GM13977 (cell line): ENCODE measurements around the gene RAB31.

Experiments used
- DNase-seq: peaks from one replicate; pipeline ENCODE4 v3.0.0; 2012; ENCODE audit warnings: low spot score
- in situ Hi-C: fragments of 300-500 bp; cut with MboI; formaldehyde crosslinking; loops from one replicate; pipeline ENCODE4 v1.12.0; 2022; ENCODE audit warnings: low sequenced_read_pairs, low pct_unique_long_range_greater_than_20kb, mixed read lengths, inconsistent platforms; ENCODE audit not compliant: unreplicated experiment
- TF ChIP-seq, protein P1 (sequence below): IDR thresholded peaks from 2 replicates; pipeline ENCODE4 v1.5.1; 2012; ENCODE audit warnings: mild to moderate bottlenecking, control low read depth; ENCODE audit not compliant: insufficient read depth; ENCODE audit errors: extremely low read depth, missing control alignments

RAB31 gene

DNA sequence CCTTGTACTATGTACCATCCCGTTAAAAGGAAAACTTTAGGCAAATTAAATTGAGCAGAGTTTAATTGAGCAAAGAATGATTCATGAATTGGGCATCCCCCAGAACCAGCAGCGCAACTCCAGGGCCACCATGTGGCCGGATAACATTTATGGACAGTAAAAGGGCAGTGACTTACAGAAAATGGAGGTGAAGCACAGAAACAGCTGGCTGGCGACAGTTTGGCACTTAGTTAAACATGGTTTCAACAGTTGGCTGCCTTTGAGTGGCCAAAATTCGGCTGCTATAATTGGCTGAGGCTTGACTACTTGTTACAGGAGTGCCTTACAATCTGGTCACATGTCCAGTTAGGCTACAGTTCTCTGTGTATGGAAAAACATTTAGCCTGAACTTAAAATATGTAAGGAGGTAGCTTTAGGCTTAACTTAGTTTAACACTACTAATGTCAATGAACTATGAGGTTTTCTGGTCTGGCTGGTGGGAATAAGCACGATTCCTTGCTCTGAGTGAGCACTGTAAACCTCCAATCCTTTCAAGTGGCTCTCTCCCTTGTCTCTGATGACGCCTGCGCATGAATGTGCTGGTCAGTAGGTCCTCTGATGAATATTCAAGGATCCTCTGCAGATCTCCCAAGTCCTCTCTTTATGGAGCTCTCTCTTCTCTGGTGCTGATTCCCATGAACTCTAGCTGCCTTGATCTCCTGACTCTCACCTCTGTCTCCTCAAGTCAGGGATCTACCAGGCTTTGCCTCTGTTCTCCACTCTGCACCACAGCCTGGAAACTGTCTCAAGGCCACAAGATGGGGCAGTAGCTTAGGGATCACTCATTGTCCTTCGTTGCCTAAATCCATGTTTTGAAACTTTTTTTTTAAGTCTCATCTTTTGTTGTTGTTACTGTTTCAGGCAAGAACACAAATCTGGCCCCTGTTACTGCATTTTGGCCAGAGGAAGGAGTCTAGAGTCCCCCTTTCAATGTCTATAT is 24.4 kb upstream of the RAB31 start:
- TF ChIP-seq, protein P1, sequence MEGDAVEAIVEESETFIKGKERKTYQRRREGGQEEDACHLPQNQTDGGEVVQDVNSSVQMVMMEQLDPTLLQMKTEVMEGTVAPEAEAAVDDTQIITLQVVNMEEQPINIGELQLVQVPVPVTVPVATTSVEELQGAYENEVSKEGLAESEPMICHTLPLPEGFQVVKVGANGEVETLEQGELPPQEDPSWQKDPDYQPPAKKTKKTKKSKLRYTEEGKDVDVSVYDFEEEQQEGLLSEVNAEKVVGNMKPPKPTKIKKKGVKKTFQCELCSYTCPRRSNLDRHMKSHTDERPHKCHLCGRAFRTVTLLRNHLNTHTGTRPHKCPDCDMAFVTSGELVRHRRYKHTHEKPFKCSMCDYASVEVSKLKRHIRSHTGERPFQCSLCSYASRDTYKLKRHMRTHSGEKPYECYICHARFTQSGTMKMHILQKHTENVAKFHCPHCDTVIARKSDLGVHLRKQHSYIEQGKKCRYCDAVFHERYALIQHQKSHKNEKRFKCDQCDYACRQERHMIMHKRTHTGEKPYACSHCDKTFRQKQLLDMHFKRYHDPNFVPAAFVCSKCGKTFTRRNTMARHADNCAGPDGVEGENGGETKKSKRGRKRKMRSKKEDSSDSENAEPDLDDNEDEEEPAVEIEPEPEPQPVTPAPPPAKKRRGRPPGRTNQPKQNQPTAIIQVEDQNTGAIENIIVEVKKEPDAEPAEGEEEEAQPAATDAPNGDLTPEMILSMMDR: peak; percentile 40
- in situ Hi-C loops: no loop called here
- DNase-seq: no peak

DNA sequence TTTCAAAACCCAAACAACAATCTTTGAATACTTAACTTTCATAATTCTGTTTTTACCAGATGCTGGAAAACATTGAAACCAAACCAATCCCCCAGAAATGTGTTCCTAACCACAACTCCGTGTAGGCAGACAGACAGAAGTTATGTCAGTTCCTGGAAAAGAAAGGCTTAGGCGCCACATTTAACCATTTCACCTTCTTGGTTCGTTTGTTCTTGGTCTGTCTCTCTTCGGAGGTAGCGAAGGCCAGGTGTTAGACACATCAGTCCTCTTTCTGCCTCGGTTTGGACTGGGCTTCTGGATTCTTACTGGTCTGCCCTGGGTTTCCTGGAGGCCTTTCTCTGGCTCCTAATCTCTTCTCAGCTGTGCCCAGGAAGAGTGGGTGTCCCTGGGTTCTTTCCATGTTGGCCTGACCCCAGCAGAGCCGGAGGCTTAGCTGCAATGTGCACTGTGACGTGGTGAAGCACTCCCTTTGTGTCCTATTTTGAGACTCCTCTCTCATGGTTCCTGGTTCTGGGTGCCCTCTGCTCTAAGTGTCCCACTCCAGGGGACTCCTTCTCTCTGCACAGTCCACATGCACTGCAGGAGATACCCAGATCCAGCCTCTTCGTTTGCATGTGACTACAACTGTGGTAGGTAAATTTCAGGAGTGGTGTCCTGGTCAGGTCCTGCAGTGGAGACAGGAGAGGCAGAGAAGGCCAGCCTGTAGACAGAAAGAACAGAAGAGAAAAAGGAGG is 23.1 kb upstream of the RAB31 start:
- in situ Hi-C loops: no loop called here
- DNase-seq: no peak
- TF ChIP-seq, protein P1: no peak

DNA sequence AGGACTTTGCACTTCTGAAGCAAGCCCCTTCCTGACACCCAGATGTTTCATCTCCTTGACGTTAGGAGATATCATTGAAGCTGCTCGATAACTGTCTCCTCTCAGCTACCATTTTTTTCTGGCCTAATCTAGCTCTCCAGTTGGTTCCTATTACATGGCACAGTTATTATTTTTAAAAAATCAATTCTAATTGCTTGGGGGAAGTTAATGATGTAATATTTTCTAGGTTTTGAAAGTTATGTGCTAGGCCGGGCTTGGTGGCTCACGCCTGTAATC is 22.5 kb upstream of the RAB31 start:
- in situ Hi-C loops: no loop called here
- no peak for DNase-seq
- TF ChIP-seq, protein P1: no peak

DNA sequence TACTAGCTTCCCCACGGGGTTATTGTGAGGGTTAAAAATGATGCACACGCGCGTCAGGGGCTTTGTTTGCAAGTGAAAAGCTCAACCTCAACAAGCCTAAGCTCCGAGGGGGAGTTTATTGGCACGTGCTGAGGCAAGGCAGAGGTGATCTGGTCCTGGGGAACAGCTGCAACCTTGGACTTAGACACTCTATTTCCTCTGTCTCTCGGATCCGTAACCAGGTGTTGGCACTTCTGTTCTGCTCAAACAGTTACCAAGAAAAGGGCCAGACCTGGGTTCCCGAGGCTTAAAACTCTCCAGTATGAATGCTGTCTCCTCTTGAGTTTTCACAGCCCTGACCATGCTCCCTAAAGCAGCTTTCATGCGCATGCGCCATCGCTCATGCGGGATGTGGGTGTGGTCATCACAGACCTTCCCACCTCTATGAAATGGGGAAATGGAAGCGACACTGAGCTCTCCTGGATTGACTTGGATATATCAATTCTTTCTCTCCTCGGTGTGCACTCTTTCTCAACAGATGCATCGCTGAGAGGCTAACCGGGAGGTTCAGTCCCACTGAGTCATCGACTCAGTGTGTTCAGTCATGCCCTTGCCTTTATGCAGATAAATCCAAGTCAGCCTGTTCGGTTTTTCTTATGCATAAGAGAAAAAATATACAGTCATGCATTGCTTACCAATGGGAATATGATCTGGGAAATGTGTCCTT is 19.9 kb upstream of the RAB31 start:
- no peak for DNase-seq
- in situ Hi-C loops: no loop called here
- TF ChIP-seq, protein P1: no peak

DNA sequence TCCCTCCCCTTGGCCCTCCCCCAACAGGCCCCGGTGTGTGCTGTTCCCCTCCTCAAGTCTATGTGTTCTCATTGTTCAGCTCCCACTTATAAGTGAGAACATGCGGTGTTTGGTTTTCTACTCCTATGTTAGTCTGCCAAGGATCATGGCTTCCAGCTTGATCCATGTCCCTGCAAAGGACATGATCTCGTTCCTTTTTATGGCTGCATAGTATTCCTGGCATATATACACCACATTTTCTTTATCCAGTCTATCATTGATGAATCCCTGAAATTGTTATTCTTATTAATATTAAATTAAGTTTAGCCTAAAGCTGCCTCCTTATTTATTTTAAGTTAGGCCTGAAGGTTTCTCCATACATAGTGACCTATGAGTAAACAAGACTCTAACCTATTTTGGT is 18.8 kb upstream of the RAB31 start:
- in situ Hi-C loops: no loop called here
- TF ChIP-seq, protein P1: no peak

DNA sequence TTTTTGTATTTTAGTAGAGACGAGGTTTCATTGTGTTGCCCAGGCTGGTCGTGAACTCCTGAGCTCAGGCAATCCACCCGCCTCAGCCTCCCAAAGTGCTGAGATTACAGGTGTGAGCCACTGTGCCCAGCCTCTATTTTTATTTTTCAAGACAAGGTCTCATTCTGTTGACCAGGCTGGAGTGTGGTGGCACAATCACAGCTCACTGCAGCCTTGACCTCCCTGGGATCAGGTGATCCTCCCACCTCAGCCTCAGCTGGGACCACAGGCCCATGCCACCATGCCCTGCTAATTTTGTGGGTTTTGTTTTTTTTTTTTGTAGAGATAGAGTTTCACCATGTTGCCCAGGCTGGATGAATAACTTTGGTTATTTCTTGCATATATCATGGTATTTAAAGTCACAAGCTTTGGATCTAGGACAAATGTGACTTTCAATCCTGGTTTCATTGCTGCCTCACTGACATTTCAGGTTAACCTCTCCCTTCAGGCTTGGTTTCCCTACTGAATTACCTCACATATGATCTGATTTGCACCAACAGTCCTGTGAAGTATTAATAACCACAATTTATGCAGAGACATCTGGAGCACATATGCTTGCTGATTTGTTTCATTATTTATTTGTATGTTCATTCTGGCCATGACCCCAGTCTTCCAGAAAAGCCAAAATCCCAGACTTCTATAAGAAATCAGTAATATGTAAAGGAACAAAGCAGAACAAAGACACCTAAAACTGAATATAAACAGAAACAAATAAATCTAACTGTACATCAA is 17.5 kb upstream of the RAB31 start:
- TF ChIP-seq, protein P1: no peak
- DNase-seq: no peak

More for the DNA sequence above, 18.8 kb upstream of the RAB31 start:
- no peak for DNase-seq

More for the DNA sequence above, 17.5 kb upstream of the RAB31 start:
- in situ Hi-C loops: no loop called here
